HEK293 (cell line): ENCODE data around the gene PFN2.

Source experiments
- KLF16 ChIP-seq: fragments of 450-650 bp; formaldehyde crosslinking; IDR thresholded peaks from 2 replicates; pipeline ENCODE4 v1.5.1; 2017; ENCODE audit warnings: missing biosample characterization, missing genetic modification characterization
- OSR2 ChIP-seq: fragments of 450-650 bp; formaldehyde crosslinking; IDR thresholded peaks from 2 replicates; pipeline ENCODE4 v1.5.1; 2016; ENCODE audit warnings: missing biosample characterization, missing genetic modification characterization
- ZBTB7A ChIP-seq: fragments of 450-650 bp; formaldehyde crosslinking; IDR thresholded peaks from 2 replicates; pipeline ENCODE4 v1.5.1; 2016; ENCODE audit warnings: low read depth, missing biosample characterization, missing genetic modification characterization
- ZNF16 ChIP-seq: fragments of 450-650 bp; formaldehyde crosslinking; IDR thresholded peaks from 2 replicates; pipeline ENCODE4 v1.5.1; 2016; ENCODE audit warnings: low read depth, missing biosample characterization, missing genetic modification characterization
- ZNF211 ChIP-seq: fragments of 450-650 bp; formaldehyde crosslinking; IDR thresholded peaks from 2 replicates; pipeline ENCODE4 v1.5.1; 2016; ENCODE audit warnings: low read depth, missing biosample characterization, missing genetic modification characterization
- ZNF274 ChIP-seq, 2 experiments: fragments of 200-500 bp in 1 of 2; fragments of 450-650 bp in 1 of 2; sonication (Bioruptor generic) in 1 of 2; formaldehyde crosslinking in 1 of 2; IDR thresholded peaks; 2 replicates each; pipeline versions ENCODE4 v1.5.1 to v1.6.1; 2014 to 2016; ENCODE audit warnings: borderline replicate concordance in 1 of 2, inconsistent platforms in 1 of 2, low read length in 1 of 2, missing biosample characterization in 1 of 2, missing genetic modification characterization in 1 of 2
- ZNF394 ChIP-seq: fragments of 450-650 bp; formaldehyde crosslinking; IDR thresholded peaks from 2 replicates; pipeline ENCODE4 v1.5.1; 2016; ENCODE audit warnings: missing biosample characterization, missing genetic modification characterization, mild to moderate bottlenecking, moderate library complexity, borderline replicate concordance
- ZNF571 ChIP-seq: fragments of 450-650 bp; formaldehyde crosslinking; IDR thresholded peaks from 2 replicates; pipeline ENCODE4 v1.5.0; 2017; ENCODE audit warnings: missing biosample characterization, missing genetic modification characterization
- ZSCAN16 ChIP-seq: fragments of 450-650 bp; formaldehyde crosslinking; IDR thresholded peaks from 2 replicates; pipeline ENCODE4 v1.5.1; 2016; ENCODE audit warnings: missing biosample characterization, missing genetic modification characterization
- TF ChIP-seq, protein P1 (sequence below): fragments of 450-650 bp; formaldehyde crosslinking; IDR thresholded peaks from 2 replicates; pipeline ENCODE4 v1.5.1; 2016; ENCODE audit warnings: missing biosample characterization, missing genetic modification characterization
- TF ChIP-seq, protein P2 (sequence below): fragments of 450-650 bp; formaldehyde crosslinking; IDR thresholded peaks from 2 replicates; pipeline ENCODE4 v1.5.1; 2016; ENCODE audit warnings: missing biosample characterization, missing genetic modification characterization

DNA sequence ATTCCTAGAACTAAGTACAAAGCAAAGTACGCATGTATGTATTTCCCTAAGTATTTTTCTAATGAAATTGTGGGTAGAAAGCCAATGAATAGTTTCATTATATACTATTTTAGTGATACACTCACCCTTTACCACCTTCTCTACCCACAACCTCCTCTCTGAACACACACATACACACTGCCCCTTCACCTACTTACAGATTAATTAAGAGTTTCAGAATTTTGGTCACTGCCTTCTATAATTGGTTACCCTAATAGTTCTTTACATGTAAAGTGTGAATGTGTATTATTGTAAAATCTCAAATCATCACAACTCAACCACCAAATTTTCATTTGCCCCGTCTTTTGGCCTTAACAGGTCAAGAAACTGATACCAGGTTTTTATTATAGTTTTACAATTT is 7.2 kb downstream of the PFN2 start:
- TF ChIP-seq ZNF274 (IDR thresholded peaks at IDR 0.05; ENCODE audit: low read length): no peak
- no peak for TF ChIP-seq ZNF274 (tag by site-specific recombination; IDR thresholded peaks at IDR 0.05; ENCODE audit: borderline replicate concordance)
- TF ChIP-seq ZNF394: no peak
- TF ChIP-seq, protein P1, sequence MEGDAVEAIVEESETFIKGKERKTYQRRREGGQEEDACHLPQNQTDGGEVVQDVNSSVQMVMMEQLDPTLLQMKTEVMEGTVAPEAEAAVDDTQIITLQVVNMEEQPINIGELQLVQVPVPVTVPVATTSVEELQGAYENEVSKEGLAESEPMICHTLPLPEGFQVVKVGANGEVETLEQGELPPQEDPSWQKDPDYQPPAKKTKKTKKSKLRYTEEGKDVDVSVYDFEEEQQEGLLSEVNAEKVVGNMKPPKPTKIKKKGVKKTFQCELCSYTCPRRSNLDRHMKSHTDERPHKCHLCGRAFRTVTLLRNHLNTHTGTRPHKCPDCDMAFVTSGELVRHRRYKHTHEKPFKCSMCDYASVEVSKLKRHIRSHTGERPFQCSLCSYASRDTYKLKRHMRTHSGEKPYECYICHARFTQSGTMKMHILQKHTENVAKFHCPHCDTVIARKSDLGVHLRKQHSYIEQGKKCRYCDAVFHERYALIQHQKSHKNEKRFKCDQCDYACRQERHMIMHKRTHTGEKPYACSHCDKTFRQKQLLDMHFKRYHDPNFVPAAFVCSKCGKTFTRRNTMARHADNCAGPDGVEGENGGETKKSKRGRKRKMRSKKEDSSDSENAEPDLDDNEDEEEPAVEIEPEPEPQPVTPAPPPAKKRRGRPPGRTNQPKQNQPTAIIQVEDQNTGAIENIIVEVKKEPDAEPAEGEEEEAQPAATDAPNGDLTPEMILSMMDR (tag by site-specific recombination): no peak
- no peak for TF ChIP-seq ZBTB7A
- no peak for TF ChIP-seq OSR2
- no peak for TF ChIP-seq ZNF211 (tag by site-specific recombination)
- TF ChIP-seq, protein P2, sequence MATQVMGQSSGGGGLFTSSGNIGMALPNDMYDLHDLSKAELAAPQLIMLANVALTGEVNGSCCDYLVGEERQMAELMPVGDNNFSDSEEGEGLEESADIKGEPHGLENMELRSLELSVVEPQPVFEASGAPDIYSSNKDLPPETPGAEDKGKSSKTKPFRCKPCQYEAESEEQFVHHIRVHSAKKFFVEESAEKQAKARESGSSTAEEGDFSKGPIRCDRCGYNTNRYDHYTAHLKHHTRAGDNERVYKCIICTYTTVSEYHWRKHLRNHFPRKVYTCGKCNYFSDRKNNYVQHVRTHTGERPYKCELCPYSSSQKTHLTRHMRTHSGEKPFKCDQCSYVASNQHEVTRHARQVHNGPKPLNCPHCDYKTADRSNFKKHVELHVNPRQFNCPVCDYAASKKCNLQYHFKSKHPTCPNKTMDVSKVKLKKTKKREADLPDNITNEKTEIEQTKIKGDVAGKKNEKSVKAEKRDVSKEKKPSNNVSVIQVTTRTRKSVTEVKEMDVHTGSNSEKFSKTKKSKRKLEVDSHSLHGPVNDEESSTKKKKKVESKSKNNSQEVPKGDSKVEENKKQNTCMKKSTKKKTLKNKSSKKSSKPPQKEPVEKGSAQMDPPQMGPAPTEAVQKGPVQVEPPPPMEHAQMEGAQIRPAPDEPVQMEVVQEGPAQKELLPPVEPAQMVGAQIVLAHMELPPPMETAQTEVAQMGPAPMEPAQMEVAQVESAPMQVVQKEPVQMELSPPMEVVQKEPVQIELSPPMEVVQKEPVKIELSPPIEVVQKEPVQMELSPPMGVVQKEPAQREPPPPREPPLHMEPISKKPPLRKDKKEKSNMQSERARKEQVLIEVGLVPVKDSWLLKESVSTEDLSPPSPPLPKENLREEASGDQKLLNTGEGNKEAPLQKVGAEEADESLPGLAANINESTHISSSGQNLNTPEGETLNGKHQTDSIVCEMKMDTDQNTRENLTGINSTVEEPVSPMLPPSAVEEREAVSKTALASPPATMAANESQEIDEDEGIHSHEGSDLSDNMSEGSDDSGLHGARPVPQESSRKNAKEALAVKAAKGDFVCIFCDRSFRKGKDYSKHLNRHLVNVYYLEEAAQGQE (tag by site-specific recombination): no peak
- TF ChIP-seq ZNF16 (tag by site-specific recombination): no peak
- TF ChIP-seq ZSCAN16 (tag by site-specific recombination): no peak
- TF ChIP-seq ZNF571: no peak
- no peak for TF ChIP-seq KLF16
